NCI-H748 treated with DMSO at 0.1 percent for 48 hours (cell line): ENCODE results near the gene ANKRD60.

Experiments
- DNase-seq: peaks from one replicate; lab custom pipeline; 2025; lab: John Stamatoyannopoulos, UW

ANKRD60 gene

GRCh38 chr20:58223358-58223941 is 5.0 kb downstream of the ANKRD60 start:
- no peak for DNase-seq

GRCh38 chr20:58222446-58222845 is 6.0 kb downstream of the ANKRD60 start:
- DNase-seq: no peak

GRCh38 chr20:58219342-58219700 is 9.1 kb downstream of the ANKRD60 start:
- DNase-seq: no peak

GRCh38 chr20:58218665-58219341 is 9.7 kb downstream of the ANKRD60 start:
- DNase-seq: no peak

GRCh38 chr20:58216334-58216733 is 12.1 kb downstream of the ANKRD60 start:
- DNase-seq: no peak

- no peak for DNase-seq
Observed at GRCh38 chr20:58215116-58215515, 13.3 kb downstream of the ANKRD60 start.

- no peak for DNase-seq
Observed at GRCh38 chr20:58214310-58214709, 14.1 kb downstream of the ANKRD60 start.

GRCh38 chr20:58213716-58214115 is 14.7 kb downstream of the ANKRD60 start:
- DNase-seq: no peak

- DNase-seq: peak; percentile 9
Observed at GRCh38 chr20:58213121-58213520, 15.3 kb downstream of the ANKRD60 start.

GRCh38 chr20:58212636-58213035 is 15.8 kb downstream of the ANKRD60 start:
- DNase-seq: peak; percentile 7

GRCh38 chr20:58210398-58210747 is 18.1 kb downstream of the ANKRD60 start:
- DNase-seq: no peak

GRCh38 chr20:58209652-58210397 is 18.6 kb downstream of the ANKRD60 start:
- DNase-seq: peak; percentile 25

GRCh38 chr20:58208944-58209343 is 19.5 kb downstream of the ANKRD60 start:
- DNase-seq: no peak

- no peak for DNase-seq
Observed at GRCh38 chr20:58205850-58206249, 22.6 kb downstream of the ANKRD60 start.

- DNase-seq: no peak
Observed at GRCh38 chr20:58202044-58202443, 26.4 kb downstream of the ANKRD60 start.

- DNase-seq: no peak
Observed at GRCh38 chr20:58201616-58202015, 26.8 kb downstream of the ANKRD60 start.

- no peak for DNase-seq
Observed at GRCh38 chr20:58199469-58199868, 29.0 kb downstream of the ANKRD60 start.

GRCh38 chr20:58198901-58199355 is 29.5 kb downstream of the ANKRD60 start:
- DNase-seq: no peak

- DNase-seq: no peak
Observed at GRCh38 chr20:58198384-58198783, 30.1 kb downstream of the ANKRD60 start.

GRCh38 chr20:58197185-58197469 is 31.3 kb downstream of the ANKRD60 start:
- no peak for DNase-seq

GRCh38 chr20:58196402-58197184 is 31.9 kb downstream of the ANKRD60 start:
- DNase-seq: no peak

- DNase-seq: no peak
Observed at GRCh38 chr20:58195047-58195446, 33.4 kb downstream of the ANKRD60 start.
